HTERT RPE-1 (cell line): ENCODE measurements around the gene SOX6.
"Not testable (repeated sequence)": the region's sequence is repeated elsewhere in the genome, so short reads cannot be mapped to it uniquely, and the experiment has no call there.

Experiments used
- in situ Hi-C: fragments of 300-500 bp; cut with MboI; formaldehyde crosslinking; loops from 4 replicates; pipeline ENCODE4 v1.14.3; 2020; ENCODE audit warnings: low sequenced_read_pairs

Gene SOX6

DNA sequence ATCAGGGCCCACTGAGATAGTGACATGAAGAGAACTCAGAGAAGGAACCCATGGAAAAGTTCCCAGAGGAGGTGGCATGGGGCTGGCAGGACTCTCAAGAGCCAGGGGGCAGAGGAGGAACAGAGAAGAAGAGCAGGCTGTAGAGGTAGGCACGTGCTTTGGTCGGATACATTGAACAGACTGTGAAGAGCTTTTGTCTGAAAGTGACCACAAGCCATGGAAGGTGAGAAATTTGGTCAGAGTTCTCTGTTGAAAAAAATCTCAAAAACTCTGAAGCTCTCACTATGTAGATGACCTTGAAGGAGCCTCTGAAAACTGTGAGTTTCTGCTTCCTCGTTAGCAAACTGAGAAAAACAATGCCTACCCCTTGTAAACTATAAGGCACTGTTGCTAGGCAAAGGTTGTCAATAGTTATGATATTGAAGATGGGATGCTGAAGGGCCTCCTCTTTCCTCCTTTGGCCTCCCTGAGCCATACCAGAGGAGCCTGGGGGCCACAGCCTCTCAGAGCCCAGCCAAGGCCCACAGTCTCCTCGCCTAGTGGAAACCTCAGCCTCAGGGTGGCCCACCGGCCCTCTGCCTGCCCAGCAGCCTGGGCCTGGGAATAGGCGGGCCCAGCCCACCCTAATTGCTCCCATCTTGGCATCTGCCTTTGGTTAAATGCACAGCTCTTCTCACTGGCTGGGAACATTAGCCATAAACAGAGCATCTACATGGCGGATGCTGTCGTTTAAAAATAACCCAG is 415.7 kb downstream of the SOX6 start:
- in situ Hi-C loops: no loop called here

DNA sequence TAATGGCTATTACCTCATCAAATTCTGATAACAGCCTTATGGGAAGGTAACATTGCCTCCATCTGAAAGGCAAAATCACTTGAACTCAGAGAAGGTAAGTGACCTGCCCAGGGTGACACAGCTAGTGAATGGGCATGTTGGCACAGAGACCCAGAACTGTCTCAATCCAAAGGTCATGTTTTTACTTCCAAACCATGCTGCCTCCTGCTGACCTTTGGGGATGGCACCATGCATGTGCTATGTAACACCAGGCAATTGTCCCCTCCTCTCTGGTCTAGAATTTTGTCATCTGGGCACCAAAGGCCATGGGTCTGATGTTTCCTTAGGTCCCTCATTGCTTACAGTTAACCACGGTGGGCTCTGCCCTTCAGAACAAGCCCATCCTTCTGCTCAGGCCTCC is 417.4 kb downstream of the SOX6 start:
- in situ Hi-C loops: no loop called here

DNA sequence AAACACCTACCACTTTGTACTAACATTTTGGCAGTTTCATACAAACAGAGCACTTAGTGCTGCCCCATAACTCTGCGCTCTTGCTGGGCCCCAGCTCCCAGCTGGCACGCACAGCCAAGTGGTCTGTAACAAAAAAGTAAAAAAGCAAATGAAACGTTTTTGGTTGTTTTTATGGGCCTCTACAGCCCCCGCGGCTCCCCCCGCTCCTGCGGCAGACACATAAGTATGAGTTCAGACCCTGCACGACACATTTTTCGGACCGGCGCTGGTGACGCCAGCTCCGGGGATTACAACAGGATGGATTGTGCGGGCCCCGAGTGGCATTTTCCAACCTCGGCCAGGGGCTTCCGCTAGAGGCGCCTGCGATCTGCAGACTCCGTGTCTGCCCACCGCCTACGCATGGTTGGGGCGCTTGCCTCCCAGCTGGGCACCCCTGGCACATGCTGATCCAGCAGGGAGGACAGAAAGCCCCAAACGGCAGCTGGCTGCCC is 418.2 kb downstream of the SOX6 start:
- in situ Hi-C loops: no loop called here

DNA sequence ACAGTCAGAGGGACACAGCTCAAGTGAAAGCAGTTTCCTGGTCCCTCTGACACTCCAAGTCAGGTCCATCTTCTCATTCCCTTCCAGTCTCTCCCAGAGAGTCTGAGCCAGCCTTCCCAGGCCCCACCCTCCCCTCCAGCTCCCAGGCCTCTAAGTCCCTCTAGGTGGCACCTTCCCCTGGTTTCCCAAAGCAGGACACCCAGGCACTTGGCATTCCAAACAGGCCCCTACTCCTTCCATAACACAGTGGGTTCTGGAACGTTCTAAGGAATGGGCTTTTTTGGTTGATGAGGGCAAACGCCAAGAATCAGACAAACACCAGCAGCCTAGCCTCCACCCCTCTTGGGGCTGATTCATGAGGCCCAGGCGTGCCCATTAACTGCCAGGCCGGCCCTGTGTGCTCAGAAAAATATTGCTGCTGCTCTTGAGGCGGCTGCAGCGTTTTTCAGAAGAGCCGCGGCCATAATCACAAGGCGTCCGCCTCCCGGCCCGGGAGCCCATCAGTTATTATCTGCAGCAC is 418.7 kb downstream of the SOX6 start:
- in situ Hi-C loops: no loop called here

DNA sequence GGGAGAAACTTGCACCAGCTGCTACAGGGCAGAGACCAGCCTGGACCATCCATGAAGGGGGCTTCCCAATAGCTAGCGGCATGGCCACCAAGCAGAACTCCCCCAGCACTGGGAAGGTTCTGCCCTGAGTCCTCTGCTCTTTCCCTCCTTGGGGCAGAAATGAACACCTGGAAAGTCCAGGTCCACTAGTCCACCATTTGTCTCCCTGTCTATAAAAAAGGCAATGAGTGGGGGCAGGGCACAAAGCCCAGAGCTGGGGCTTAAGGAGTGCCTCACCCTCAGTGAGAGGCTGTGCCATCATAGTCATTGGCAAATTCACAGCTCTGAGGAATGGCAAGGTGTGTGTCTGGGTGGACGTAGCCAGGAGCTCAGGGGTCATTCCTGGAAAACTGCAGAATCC is 420.3 kb downstream of the SOX6 start:
- in situ Hi-C loops: no loop called here

DNA sequence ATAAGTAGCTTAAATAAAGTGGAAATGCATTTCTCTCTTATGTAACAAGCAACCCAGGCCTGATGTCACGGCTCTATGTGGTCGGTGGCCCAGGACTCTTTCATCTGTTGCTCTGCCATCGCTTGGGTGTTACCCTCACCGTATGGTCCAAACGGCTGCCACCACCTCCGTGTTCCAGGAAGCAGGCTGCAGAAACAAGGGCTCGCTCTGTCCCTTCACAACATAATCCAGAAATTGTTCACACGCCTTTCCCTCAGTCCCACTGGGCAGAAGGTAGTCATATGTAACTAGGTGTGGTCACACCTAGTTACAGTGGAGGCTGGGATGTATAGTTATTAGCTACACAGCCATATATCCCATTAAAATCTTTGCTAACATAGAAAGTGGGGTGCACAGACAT is 421.0 kb downstream of the SOX6 start:
- in situ Hi-C loops: no loop called here

DNA sequence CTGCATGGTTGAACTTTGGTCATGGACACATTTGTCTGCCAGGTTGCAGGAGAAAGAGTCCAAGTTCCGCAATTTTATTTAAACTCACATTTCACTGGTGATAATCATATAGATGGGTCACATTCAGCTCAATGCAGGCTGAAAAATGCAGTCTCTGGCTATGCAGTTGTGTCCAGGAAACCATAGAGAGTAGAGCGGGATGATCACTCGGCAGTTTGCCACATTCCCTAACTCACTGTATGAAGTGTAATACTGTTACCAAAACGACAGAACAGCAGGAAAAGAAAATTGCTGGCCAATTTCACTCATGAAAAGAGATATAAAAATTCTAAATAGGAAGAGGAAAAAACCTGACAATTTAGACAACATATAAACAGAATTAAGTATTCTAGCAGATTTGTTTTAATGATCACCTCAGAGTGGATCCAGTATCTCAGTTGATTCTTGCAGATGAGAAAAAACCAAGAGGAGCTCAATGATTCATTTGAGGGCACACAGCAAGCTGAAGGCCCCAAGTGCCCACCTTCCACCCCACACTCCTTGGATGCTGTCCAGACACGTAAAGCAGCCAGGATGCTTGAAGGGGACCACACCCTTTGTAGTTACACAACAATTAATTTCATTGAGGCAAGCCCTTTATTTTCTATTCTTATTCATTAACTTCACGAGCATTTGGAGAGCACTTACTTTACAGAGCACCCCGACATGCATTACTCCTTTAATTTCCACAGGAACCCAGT is 422.3 kb downstream of the SOX6 start:
- in situ Hi-C loops: no loop called here

DNA sequence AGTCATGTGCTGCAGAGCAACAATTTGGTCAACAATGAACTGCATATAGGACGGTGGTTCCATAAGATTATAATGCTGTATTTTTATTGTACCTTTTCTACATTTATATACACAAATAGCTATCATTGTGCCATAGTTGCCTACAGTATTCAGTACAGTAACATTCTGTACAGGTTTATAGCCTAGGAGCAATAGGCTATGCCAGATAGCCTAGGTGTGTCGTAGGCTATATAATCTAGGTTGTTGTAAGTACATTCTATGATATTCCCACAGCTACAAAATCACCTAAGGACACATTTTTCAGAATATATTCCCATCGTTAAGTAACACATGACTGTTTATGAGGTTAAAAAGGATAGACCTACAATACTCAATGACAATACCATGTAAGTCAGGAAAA is 423.9 kb downstream of the SOX6 start:
- in situ Hi-C loops: no loop called here

DNA sequence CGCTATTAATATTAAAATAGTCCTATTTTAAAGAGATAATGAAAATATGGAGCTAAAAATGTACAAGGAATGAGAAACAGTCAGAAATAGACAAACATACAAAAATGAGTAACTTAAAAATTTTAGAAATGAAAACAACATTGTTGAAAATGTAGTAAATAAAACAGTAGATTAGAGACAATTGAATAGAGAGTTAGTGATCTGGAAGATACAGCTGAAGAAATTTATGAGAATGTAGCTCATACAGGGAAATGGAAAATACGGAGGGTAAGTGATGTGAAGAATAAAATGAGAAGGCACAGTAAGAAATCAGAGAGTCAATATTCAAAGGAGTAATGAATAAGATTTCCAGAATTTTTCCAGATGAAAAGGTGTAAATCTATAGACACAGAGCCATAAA is 424.8 kb downstream of the SOX6 start:
- in situ Hi-C loops: no loop called here

DNA sequence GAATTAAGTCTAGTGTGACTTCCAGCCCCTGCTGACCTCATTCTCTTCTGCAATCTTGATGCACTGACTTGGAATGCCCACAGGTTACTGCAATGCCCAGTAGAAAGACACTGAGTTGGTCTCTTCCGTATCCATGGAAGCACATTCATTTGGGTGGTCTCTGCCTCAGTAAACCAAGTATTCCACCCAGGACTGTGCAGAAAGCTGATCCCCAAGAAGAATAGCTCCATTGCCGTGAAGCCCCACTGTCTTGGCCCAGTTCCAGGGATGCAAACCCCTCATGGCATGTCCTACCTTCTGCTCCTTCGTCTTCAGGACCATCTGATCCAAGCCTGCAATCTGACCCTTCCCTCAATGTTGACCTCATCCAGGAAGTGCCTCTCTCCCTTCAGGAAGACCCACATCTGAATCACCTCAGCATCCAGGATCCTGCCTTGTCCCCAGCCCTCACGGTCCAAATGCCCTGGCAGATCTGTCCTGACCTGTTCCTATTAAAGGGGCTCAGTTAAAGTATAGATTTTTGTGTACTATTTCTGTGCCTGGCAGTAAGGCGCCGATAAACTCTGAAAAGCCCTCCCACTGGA is 425.8 kb downstream of the SOX6 start:
- in situ Hi-C loops: no loop called here

DNA sequence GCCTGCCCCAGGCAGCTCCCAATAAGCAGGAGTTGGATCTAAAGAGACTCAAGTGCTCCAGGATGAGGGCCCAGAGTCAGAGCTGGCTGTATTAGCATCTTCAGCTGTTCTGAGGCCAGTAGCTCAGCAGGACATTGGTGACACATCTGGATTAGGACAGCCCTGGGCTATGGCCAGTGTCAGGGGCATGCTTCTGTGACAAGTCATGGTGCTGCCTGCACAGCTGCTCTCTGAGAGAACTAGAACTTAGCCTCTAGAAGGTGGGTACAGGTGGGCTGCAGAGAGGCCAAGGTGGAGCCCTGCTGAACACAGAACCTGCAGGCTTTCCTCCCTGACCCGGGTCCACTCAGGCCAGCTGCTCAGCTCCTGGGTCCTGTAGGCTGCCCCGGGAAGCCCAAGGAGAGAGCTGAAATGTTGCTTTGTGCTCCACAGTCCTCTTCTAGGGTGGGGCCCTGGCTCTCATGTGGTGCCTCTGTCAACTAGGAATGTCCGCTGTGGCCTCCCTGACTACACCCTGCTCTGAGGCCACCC is 426.9 kb downstream of the SOX6 start:
- in situ Hi-C loops: no loop called here

DNA sequence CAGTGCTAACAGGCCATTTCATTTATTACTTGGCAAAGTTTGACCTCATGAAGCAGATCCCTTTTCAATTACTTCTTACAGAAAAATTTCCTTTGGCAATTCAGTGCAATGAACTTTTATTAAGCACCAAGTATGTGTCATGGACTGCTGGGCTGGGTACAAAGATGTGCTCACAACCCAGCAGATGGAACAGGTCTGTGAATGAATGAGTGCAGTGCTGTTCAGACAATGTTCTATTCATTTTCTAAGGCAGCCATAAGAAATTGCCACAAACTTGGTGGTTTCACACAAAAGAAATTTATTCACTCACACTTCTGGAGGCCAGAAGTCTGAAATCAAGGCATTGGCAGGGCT is 428.5 kb downstream of the SOX6 start:
- in situ Hi-C loops: no loop called here

DNA sequence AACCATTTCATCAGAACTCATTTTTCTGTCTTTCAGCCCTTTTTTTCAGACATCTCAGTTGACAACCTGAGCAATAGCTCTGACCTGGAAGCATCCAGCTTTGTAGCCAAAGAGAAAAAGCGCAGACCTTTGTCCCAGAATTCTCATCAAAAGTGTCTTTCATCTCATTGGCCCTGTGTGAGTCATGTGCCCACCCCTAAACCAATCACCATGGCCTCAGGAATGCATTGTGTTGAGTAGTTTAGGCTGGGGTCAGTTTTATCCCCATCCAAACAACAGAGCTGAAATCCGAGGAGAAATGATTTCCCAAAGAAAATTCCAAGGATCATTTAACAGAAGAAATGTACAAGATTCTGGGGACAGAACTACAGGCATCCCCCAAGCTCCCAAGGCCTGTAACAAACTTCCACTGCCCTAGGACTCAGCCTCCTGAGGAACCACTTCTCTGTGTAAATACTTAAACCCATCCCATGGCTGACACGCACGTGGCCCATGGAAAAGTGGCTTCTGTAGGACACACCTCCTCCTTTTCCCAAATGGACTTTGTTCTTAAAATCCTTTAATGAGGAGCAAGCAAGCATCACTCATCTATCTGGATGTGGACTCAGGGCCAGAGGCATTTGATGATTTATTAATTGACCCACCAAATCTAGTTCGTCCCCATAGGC is 429.0 kb downstream of the SOX6 start:
- in situ Hi-C loops: no loop called here

DNA sequence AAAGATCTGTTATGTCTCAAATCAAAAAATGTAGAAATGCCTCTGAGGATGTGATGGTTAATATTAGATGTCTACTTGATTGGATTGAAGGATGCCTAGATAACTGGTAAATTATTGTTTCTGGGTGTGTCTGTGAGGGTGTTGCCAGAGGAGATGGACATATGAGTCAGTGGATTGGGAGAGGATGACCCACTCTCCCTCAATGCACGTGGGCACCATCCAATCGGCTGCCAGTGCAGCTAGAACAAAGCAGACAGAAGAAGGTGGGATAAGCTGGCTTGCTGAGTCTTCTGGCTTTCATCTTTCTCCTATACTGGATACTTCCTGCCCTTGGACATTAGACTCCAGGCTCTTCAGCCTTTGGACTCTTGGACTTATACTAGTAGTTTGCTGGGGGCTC is 430.3 kb downstream of the SOX6 start:
- in situ Hi-C loops: no loop called here

DNA sequence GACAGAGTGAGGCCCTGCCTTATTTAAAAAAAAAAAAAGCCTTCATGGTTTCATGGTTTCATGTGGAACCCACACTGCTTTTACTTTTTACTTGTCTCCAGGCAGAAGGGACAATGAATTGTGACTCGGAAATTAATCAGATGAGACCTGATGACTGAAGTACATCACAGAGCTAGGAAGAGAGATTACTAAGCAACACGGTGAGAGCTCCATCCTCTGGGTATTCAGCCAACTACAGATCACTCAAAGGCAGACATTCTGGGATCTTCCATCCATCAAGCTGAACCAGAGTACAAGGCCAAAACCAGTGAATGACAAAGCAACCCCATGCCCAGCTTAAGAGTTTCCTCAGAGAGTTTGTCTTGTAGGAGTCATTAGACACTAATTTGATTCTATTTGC is 433.2 kb downstream of the SOX6 start:
- in situ Hi-C loops: no loop called here

DNA sequence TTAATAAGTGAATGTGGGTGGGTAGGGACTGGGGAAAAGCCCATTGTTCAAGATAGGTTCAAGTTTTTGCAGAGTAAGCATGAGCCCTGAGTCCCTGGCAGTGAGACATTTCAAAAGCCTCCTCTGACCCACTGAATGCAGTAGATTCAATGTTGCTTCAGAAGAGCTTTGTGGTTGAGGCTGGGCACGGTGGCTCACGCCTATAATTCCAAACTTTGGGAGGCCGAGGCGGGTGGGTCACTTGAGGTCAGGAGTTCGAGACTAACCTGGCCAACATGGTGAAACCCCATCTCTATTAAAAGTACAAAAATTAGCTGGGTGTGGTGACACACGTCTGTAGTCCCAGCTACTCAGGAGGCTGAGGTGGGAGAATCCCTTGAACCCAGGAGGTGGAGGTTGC is 433.6 kb downstream of the SOX6 start:
- in situ Hi-C loops: not testable (repeated sequence)

DNA sequence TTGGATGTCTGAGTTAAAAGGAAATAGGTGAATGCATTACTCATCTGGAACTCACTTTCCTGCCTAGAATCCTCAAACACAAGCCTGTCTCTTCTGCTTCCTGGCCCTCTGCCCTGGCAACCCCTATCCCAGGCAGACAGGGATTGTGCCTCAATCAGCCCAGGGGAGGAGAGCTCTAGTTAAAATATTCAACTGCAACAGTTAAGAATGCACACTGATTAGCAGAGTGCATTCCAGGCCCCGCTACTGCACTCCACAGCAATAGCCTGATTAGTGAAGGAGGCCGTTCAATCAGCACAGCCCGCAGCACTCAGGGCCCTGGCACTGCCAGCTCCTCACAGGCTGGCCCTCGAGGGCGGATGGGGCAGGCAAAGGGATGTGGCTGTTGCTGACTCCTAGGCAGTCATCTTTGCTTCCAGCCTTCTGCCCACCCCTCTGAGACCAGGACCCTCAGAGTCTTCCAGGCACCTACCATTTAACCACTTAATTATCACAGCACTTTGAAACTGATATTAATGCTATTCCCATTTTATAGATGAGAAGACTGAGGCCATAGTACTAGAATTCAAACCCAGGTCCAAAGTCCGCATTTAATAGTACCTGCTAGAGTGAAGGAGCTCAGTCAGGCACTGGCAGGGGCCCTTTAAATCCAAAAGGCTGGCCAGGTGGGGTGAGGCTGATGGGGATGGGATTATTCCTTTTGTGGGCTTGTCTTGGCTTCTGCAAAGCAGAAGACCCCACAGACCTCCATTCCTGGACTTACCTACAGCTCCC is 435.3 kb downstream of the SOX6 start:
- in situ Hi-C loops: no loop called here

DNA sequence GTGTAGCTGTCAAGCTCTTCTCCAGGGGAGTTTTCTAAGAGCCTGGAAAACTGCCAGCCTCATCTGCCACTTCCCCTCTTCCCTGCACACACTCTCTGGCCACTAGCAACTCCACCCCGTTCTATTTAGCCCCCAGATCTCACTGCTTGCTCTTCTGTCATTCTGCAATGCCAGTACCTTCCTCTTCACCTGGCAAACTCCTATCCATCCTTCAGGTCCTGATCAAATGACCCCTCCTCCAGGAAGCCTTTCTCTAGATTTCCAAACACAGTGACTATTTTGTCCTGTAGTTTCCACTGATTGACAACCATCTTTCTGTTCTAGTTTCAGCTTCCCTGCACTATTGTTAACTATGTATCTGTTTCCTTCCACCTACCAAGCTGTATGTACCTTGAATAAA is 437.7 kb downstream of the SOX6 start:
- in situ Hi-C loops: no loop called here

DNA sequence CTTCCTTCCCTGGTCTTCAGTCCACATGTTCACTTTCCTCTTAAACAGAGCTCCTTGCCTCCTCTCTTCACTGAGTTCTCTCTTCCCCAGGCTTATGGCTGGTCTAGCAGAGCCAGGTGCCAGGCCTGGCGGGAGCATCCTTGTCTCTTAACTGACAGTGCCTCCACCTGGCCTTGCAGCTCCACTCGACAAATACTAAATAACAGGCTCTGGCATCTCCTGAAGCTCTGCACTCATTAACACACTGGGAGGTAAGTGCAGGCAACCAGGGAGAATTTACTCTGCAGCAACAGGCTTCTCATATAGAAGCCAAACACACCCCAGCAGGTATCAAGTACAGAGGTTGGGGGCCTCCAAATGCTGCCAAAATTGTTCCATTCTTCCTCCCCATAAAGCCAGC is 438.1 kb downstream of the SOX6 start:
- in situ Hi-C loops: no loop called here
